GM12891 (cell line): Measurements from ENCODE around the gene FIBIN.

Experiments
- POLR2A ChIP-seq: IDR thresholded peaks from 2 replicates; pipeline ENCODE4 v1.6.1; 2011; ENCODE audit warnings: low read depth, low read length, control low read depth
- POLR2AphosphoS5 ChIP-seq: IDR thresholded peaks from 2 replicates; pipeline ENCODE4 v1.6.1; 2011; ENCODE audit warnings: low read depth, low read length, control low read depth
- POU2F2 ChIP-seq: IDR thresholded peaks from 2 replicates; pipeline ENCODE4 v1.6.1; 2011; ENCODE audit warnings: low read depth, mild to moderate bottlenecking, control low read depth, low read length, moderate library complexity

- no peak for TF ChIP-seq POLR2AphosphoS5
- TF ChIP-seq POLR2A = no peak
- no peak for TF ChIP-seq POU2F2
Measured at GRCh38 chr11:26983645-26984044, 10.3 kb upstream of the FIBIN start.
